H9 (cell line): Measurements from ENCODE around the gene GIPC1. TPM values are rescaled to one million over a fixed set of nuclear protein-coding genes. Genes with fewer than 3 reads are reported as not detected.

Experiments
- DNase-seq: peaks from one replicate; pipeline ENCODE4 v3.0.0-alpha.2; 2017
- H2AFZ ChIP-seq: one replicate; pipeline ENCODE4 v1.6.1; 2013; ENCODE audit warnings: mild to moderate bottlenecking, low read length, control low read depth, moderate library complexity
- H2AK5ac ChIP-seq: 2 replicates; pipeline ENCODE4 v1.6.1; 2013; ENCODE audit warnings: low read length, control low read depth, mixed read lengths; ENCODE audit not compliant: insufficient read length
- H2BK120ac ChIP-seq: one replicate; pipeline ENCODE4 v1.6.1; 2013; ENCODE audit warnings: low read depth, mild to moderate bottlenecking, low read length, control low read depth, inconsistent platforms; ENCODE audit not compliant: poor library complexity, severe bottlenecking
- H2BK12ac ChIP-seq: 2 replicates; pipeline ENCODE4 v1.6.1; 2013; ENCODE audit warnings: low read length, control low read depth, mixed read lengths, low read depth; ENCODE audit not compliant: insufficient read length
- H2BK15ac ChIP-seq: 2 replicates; pipeline ENCODE4 v1.6.1; 2013; ENCODE audit warnings: low read depth, low read length, control low read depth
- H2BK20ac ChIP-seq: one replicate; pipeline ENCODE4 v1.6.1; 2013; ENCODE audit warnings: low read depth, mild to moderate bottlenecking, low read length, control low read depth, inconsistent platforms; ENCODE audit not compliant: poor library complexity, severe bottlenecking
- H2BK5ac ChIP-seq: 2 replicates; pipeline ENCODE4 v1.6.1; 2013; ENCODE audit warnings: low read length, control low read depth, mixed read lengths; ENCODE audit not compliant: insufficient read length
- H3K14ac ChIP-seq: 2 replicates; pipeline ENCODE4 v1.6.1; 2013; ENCODE audit warnings: low read length, control low read depth; ENCODE audit not compliant: insufficient read depth
- H3K18ac ChIP-seq: 2 replicates; pipeline ENCODE4 v1.6.1; 2013; ENCODE audit warnings: low read depth, mild to moderate bottlenecking, mixed read lengths, low read length, control low read depth; ENCODE audit not compliant: insufficient read length
- H3K23ac ChIP-seq: 2 replicates; pipeline ENCODE4 v1.6.1; 2013; ENCODE audit warnings: low read length, control low read depth, mixed read lengths, low read depth; ENCODE audit not compliant: insufficient read length
- H3K23me2 ChIP-seq: 2 replicates; pipeline ENCODE4 v1.6.1; 2013; ENCODE audit warnings: low read depth, mild to moderate bottlenecking, mixed read lengths, low read length, control low read depth; ENCODE audit not compliant: insufficient read length, poor library complexity, severe bottlenecking
- H3K27ac ChIP-seq: 2 replicates; pipeline ENCODE4 v1.5.1; 2013; ENCODE audit warnings: low read length, control low read depth, mixed read lengths, low read depth; ENCODE audit not compliant: insufficient read length
- H3K27me3 ChIP-seq: 2 replicates; pipeline ENCODE4 v1.6.1; 2013; ENCODE audit warnings: low read length, control low read depth, inconsistent platforms; ENCODE audit not compliant: insufficient read depth
- H3K4ac ChIP-seq: 2 replicates; pipeline ENCODE4 v1.6.1; 2013; ENCODE audit warnings: low read depth, mild to moderate bottlenecking, control low read depth, inconsistent platforms, low read length, moderate library complexity
- H3K4me1 ChIP-seq: 2 replicates; pipeline ENCODE4 v1.6.1; 2013; ENCODE audit warnings: low read length, control low read depth, inconsistent platforms; ENCODE audit not compliant: insufficient read depth
- H3K4me2 ChIP-seq: 2 replicates; pipeline ENCODE4 v1.6.1; 2013; ENCODE audit warnings: low read length, control low read depth, mixed read lengths; ENCODE audit not compliant: insufficient read length, insufficient read depth
- H3K56ac ChIP-seq: 2 replicates; pipeline ENCODE4 v1.6.1; 2013; ENCODE audit warnings: low read depth, mild to moderate bottlenecking, mixed read lengths, low read length, control low read depth; ENCODE audit not compliant: insufficient read length
- H3K79me1 ChIP-seq: 2 replicates; pipeline ENCODE4 v1.6.1; 2013; ENCODE audit warnings: low read depth, mild to moderate bottlenecking, moderate library complexity, low read length, control low read depth, inconsistent platforms; ENCODE audit not compliant: insufficient read depth, poor library complexity, severe bottlenecking
- H3K79me2 ChIP-seq: 2 replicates; pipeline ENCODE4 v1.6.1; 2013; ENCODE audit warnings: low read length, control low read depth, inconsistent platforms; ENCODE audit not compliant: insufficient read depth
- H3K9ac ChIP-seq: 2 replicates; pipeline ENCODE4 v1.6.1; 2013; ENCODE audit warnings: low read length, control low read depth, mixed read lengths; ENCODE audit not compliant: insufficient read length; ENCODE audit errors: extremely low read depth
- H3K9me3 ChIP-seq: one replicate; pipeline ENCODE4 v1.6.1; 2013; ENCODE audit warnings: low read depth, low read length, inconsistent platforms; ENCODE audit not compliant: control insufficient read depth
- H3T11ph ChIP-seq: one replicate; pipeline ENCODE4 v1.6.1; 2013; ENCODE audit warnings: mild to moderate bottlenecking, low read length, control low read depth, inconsistent platforms
- H4K20me1 ChIP-seq: one replicate; pipeline ENCODE4 v1.6.1; 2013; ENCODE audit not compliant: control insufficient read depth, insufficient read length, insufficient read depth
- H4K5ac ChIP-seq: 2 replicates; pipeline ENCODE4 v1.6.1; 2013; ENCODE audit warnings: low read depth, mild to moderate bottlenecking, mixed read lengths, low read length, control low read depth; ENCODE audit not compliant: insufficient read length
- H4K8ac ChIP-seq: replicated peaks from 2 replicates; pipeline ENCODE4 v1.6.1; 2013; ENCODE audit warnings: low read length, control low read depth, mixed read lengths, low read depth; ENCODE audit not compliant: insufficient read length
- H4K91ac ChIP-seq: 2 replicates; pipeline ENCODE4 v1.6.1; 2013; ENCODE audit warnings: low read depth, mild to moderate bottlenecking, moderate library complexity, mixed read lengths, low read length, control low read depth; ENCODE audit not compliant: insufficient read length
- H3K27ac Mint-ChIP-seq, 3 experiments: 2 replicates in 2 of 3; 3 replicates in 1 of 3; pipeline ENCODE4 v1.8.0; 2020 to 2021; ENCODE audit warnings: mixed read lengths in 3 of 3, mild to moderate bottlenecking in 1 of 3, moderate library complexity in 1 of 3
- H3K27me3 Mint-ChIP-seq: 2 replicates; pipeline ENCODE4 v1.8.0; 2021; ENCODE audit warnings: low read depth, mild to moderate bottlenecking, moderate library complexity, mixed read lengths
- H3K36me3 Mint-ChIP-seq, 3 experiments: 2 replicates in 2 of 3; 3 replicates in 1 of 3; pipeline ENCODE4 v1.8.0; 2020 to 2021; ENCODE audit warnings: low read depth in 3 of 3, mixed read lengths in 3 of 3; ENCODE audit not compliant: insufficient read depth in 1 of 3
- H3K4me1 Mint-ChIP-seq, 2 experiments: 2 replicates each; pipeline ENCODE4 v1.8.0; 2020; ENCODE audit warnings: mixed read lengths in 2 of 2
- H3K4me3 Mint-ChIP-seq, 2 experiments: 2 replicates in 1 of 2; 3 replicates in 1 of 2; pipeline ENCODE4 v1.8.0; 2020 to 2021; ENCODE audit warnings: mild to moderate bottlenecking in 2 of 2, mixed read lengths in 2 of 2, moderate library complexity in 1 of 2
- H3K9me3 Mint-ChIP-seq, 2 experiments: 2 replicates in 1 of 2; 3 replicates in 1 of 2; pipeline ENCODE4 v1.8.0; 2020; ENCODE audit warnings: mild to moderate bottlenecking in 2 of 2, mixed read lengths in 2 of 2, moderate library complexity in 1 of 2
- WGBS: extraction: QIAGEN DNeasy Blood & Tissue Kit; methylation state at CpG from one replicate; pipeline ENCODE4 v1.1.7; 2013; ENCODE audit warnings: missing lambda C conversion rate, low lambda C conversion rate, mixed read lengths; ENCODE audit not compliant: insufficient read length; ENCODE audit errors: extremely low coverage; 5-methylcytosine and 5-hydroxymethylcytosine counted together
- total RNA-seq: library from RNA; stranded (reverse); gene quantifications from 2 replicates; pipeline ENCODE4 v1.2.1, GENCODE V29; 2021
- TF ChIP-seq, protein P1 (sequence below): fragments of 200-600 bp; sonication (generic); conservative IDR thresholded peaks from 3 replicates; pipeline ENCODE4 v1.8.0; 2021; ENCODE audit warnings: antibody characterized with exemption, mild to moderate bottlenecking

Gene GIPC1
- total RNA-seq, 1 experiment from 2014 or later, result 70.6 TPM

DNA sequence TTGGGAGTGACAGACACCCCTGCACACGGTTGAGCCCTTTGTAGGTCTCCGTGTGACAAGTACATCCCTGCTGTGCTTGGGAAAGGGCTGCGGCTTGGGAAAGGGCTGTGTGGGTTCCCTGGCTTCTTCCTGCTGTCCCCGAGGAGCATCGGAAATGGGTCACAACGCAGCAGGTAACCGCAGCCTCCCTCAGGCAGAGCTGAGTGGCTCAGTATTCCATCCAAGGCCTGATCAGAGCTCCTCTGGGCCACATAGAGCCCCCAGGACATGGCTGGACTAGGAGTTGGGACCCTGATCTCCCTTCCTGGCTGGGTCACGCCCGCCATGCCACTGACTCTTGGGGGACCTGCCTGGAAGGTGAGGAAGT, 49.8 kb upstream of the GIPC1 start:
- DNase-seq, result no peak
- no peaks in the 10 kb centered on the region for H3K79me1 ChIP-seq
- no peak overlapping the region for H3K14ac ChIP-seq
- H3K56ac ChIP-seq, result no peak overlapping the region
- no peak overlapping the region for H2BK20ac ChIP-seq
- no peak overlapping the region for H3K9ac ChIP-seq
- no peaks in the 10 kb centered on the region for H3K4me1 ChIP-seq
- H4K5ac ChIP-seq, result no peak overlapping the region
- H3K27ac Mint-ChIP-seq, result no peak overlapping the region
- H3T11ph ChIP-seq, result no peak overlapping the region
- no peaks in the 10 kb centered on the region for H3K9me3 Mint-ChIP-seq
- no peak overlapping the region for H2AFZ ChIP-seq
- TF ChIP-seq, protein P1, sequence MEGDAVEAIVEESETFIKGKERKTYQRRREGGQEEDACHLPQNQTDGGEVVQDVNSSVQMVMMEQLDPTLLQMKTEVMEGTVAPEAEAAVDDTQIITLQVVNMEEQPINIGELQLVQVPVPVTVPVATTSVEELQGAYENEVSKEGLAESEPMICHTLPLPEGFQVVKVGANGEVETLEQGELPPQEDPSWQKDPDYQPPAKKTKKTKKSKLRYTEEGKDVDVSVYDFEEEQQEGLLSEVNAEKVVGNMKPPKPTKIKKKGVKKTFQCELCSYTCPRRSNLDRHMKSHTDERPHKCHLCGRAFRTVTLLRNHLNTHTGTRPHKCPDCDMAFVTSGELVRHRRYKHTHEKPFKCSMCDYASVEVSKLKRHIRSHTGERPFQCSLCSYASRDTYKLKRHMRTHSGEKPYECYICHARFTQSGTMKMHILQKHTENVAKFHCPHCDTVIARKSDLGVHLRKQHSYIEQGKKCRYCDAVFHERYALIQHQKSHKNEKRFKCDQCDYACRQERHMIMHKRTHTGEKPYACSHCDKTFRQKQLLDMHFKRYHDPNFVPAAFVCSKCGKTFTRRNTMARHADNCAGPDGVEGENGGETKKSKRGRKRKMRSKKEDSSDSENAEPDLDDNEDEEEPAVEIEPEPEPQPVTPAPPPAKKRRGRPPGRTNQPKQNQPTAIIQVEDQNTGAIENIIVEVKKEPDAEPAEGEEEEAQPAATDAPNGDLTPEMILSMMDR, result no peak
- no peak overlapping the region for H2BK5ac ChIP-seq
- no peak overlapping the region for H3K4me3 Mint-ChIP-seq
- H4K20me1 ChIP-seq, result no peaks in the 10 kb centered on the region
- no peak overlapping the region for H3K27ac ChIP-seq
- no peak overlapping the region for H2BK12ac ChIP-seq
- no peak overlapping the region for H3K4me2 ChIP-seq
- H3K23me2 ChIP-seq, result no peaks in the 10 kb centered on the region
- no peak overlapping the region for H4K8ac ChIP-seq
- H3K4me1 Mint-ChIP-seq, result peaks cover 7% of the 10 kb centered on the region in 2 experiments; a peak in 3 of 4 replicates
- no peak overlapping the region for H3K23ac ChIP-seq
- H3K79me2 ChIP-seq, result no peaks in the 10 kb centered on the region; the same call in 1 of the 2 replicates
- no peaks in the 10 kb centered on the region for H3K9me3 ChIP-seq
- H2BK15ac ChIP-seq, result no peak overlapping the region
- no peak overlapping the region for H3K4ac ChIP-seq
- WGBS, result no CpG with 5 or more reads among the region's 9 CpGs
- peaks cover 2 to 15% (median 12%) of the 10 kb centered on the region in 3 experiments; a peak in 6 of 7 replicates for H3K36me3 Mint-ChIP-seq
- H2AK5ac ChIP-seq, result no peak overlapping the region
- H4K91ac ChIP-seq, result no peak overlapping the region
- H2BK120ac ChIP-seq, result no peak overlapping the region
- H3K18ac ChIP-seq, result no peak overlapping the region
- no peaks in the 10 kb centered on the region for H3K27me3 Mint-ChIP-seq
- no peaks in the 10 kb centered on the region for H3K27me3 ChIP-seq
